T47D (cell line): ENCODE data around the gene PTPRT.

Experiments used
- DNase-seq, 2 experiments: peaks; one replicate each; pipeline versions ENCODE4 v3.0.0 to v3.0.0-alpha.2; 2011 to 2012; ENCODE audit warnings: low read depth in 1 of 2, low spot score in 1 of 2
- JUND ChIP-seq: IDR thresholded peaks from 2 replicates; pipeline ENCODE4 v1.6.1; 2012; ENCODE audit warnings: low read depth
- in situ Hi-C: cut with HindIII; loops from 2 replicates; pipeline ENCODE4 v1.10.0; 2016; ENCODE audit warnings: low sequenced_read_pairs, low pct_unique_long_range_greater_than_20kb

The PTPRT gene

DNA sequence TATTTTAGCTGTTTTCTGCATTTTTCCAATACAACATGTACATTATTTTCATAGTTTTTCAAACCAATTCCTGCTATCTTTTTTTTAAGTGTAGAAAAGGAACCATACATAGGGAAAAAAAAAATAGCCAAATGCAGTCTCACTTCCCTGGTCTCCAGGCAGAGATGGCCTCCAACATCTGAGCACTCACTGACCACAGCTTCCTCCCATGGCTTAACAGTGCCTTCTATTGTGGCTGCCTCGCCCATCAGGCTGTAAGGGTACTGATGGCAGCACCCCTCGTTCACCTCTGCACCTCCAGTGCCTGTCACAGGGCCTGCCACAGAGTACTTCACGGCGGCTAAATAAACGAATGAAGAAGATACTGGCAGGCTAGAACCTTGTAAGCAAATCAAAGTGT is 591.1 kb downstream of the PTPRT start:
- in situ Hi-C loops = no loop called here
- TF ChIP-seq JUND = no peak
- DNase-seq = no peak

GRCh38 chr20:42595625-42596024 is 594.1 kb downstream of the PTPRT start:
- DNase-seq = no peak
- no peak for TF ChIP-seq JUND
- in situ Hi-C loops = no loop called here

GRCh38 chr20:42594659-42595058 is 595.0 kb downstream of the PTPRT start:
- in situ Hi-C loops = no loop called here
- TF ChIP-seq JUND = no peak
- no peak for DNase-seq

- in situ Hi-C loops = no loop called here
- TF ChIP-seq JUND = no peak
- DNase-seq = no peak
Observed at GRCh38 chr20:42594011-42594410, 595.7 kb downstream of the PTPRT start.

DNA sequence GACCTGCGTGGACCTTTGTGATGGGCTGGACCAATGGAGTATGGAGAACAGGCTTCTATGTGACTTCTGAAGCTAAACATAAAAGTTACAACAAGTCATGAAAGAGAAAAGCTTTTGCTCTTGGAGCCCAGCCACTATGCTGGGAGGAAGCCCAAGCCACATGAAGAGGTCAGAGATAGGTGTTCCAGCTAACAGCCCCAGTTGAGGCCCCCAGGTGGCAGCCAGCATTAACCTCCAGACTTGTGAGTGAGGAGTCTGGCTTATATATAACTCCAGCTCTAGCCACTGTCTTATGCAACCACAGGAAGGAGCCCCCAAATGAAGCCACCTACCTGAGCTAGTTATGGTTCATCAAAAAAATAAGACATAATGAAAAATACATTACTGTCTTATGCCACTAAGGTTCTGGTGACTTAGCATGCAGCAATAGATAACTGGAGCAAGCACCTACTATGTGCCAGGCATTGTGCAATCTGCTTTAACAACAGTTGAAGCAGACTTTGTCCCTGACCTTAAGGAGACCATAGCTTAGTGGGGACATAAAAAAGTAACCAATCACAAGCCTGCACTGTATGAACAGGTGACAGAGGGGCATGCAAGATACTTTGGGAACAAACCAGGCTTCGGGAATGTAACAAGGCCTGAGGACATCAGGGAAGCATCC is 599.6 kb downstream of the PTPRT start:
- in situ Hi-C loops = no loop called here
- no peak for TF ChIP-seq JUND
- DNase-seq = no peak

GRCh38 chr20:42588847-42589246 is 600.9 kb downstream of the PTPRT start:
- no peak for DNase-seq
- in situ Hi-C loops = no loop called here
- TF ChIP-seq JUND = no peak

- no peak for TF ChIP-seq JUND
- DNase-seq = no peak
- in situ Hi-C loops = no loop called here
Observed at GRCh38 chr20:42587427-42587826, 602.3 kb downstream of the PTPRT start.

- no peak for DNase-seq
- TF ChIP-seq JUND = no peak
- in situ Hi-C loops = no loop called here
Observed at GRCh38 chr20:42581311-42581710, 608.4 kb downstream of the PTPRT start.

- TF ChIP-seq JUND = no peak
- in situ Hi-C loops = no loop called here
- no peak for DNase-seq
Observed at GRCh38 chr20:42576167-42576566, 613.5 kb downstream of the PTPRT start.

DNA sequence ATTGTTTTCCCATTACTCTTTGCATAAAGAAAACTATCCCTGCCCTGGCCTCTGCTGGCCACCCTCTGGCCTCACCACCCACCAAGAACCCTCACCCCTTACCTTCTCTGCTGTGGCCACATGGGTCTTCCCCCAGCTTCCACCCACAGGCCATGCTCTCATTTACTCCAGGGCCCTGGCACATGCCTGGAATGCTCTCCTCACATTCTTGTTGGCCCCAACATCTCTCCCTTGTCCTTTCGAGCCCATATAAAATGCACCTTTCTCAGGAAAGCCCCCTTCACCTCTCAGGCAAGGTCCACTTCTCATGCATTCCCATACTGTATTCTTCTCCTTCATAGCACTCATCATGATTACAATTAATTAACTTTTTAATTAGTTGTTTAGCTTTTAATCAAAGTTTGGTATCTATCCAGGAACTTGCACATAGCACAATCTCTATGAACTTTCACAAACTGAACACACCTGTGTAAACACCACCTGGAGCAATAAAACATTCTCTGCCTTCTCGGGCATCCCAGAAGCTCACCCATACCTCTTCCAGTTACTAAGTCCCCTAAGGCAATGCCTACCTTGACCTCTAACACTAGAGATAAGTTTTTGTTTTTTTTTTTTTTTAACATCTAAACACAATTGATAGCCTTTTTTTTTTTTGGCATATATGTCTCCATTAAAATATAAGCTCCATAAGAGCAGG is 617.2 kb downstream of the PTPRT start:
- TF ChIP-seq JUND = no peak
- in situ Hi-C loops = no loop called here
- peak in 1 of 2 experiments; percentile 33 for DNase-seq

DNA sequence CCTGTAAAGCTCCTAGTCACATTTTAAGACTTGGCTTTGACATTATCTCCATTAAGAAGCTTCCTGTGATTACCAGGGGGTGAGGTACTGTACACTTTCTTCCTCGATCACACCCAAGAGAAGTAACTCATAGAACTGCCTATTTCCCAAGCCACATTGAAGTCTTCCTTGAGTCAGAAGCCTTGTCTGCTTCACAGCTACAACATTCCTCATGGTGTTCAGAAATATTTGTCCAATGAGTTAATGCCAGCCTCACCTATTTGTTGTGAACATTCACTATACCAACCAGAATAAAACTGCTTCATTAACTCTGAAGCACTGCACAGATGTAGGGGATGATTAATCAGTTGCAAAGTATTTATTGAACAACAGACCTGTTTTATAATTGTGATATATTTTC is 622.3 kb downstream of the PTPRT start:
- TF ChIP-seq JUND = no peak
- in situ Hi-C loops = no loop called here
- DNase-seq = no peak

- in situ Hi-C loops = no loop called here
- TF ChIP-seq JUND = no peak
- no peak for DNase-seq
Observed at GRCh38 chr20:42565235-42565995, 624.3 kb downstream of the PTPRT start.

- in situ Hi-C loops = no loop called here
- TF ChIP-seq JUND = no peak
- DNase-seq = no peak
Observed at GRCh38 chr20:42559665-42560064, 630.0 kb downstream of the PTPRT start.
